Measurements from ENCODE around the gene ETV3. TPM values are rescaled to one million over a fixed set of nuclear protein-coding genes. Genes with fewer than 3 reads are reported as not detected.
A peak's percentile ranks its signal among the peaks of the same experiment; 100 is the strongest.

Gene ETV3
- total RNA-seq, 1 donor from 2014 or later, result 39.0 TPM

- Mint-ChIP-seq H3K9me3 (ENCODE audit: unreplicated experiment) (peaks cover 13% of the 10 kb centered on the region), H3K36me3 (ENCODE audit: unreplicated experiment) (no peaks in the 10 kb centered on the region), H3K27ac (ENCODE audit: unreplicated experiment) (peak overlapping the region; percentile 98), H3K4me1 (ENCODE audit: low read depth, unreplicated experiment) (peaks cover 11% of the 10 kb centered on the region), H3K27me3 (ENCODE audit: unreplicated experiment) (peaks cover 16% of the 10 kb centered on the region), H3K4me3 (ENCODE audit: unreplicated experiment) (peak overlapping the region; percentile 99)
- DNase-seq, result no peak
- TF ChIP-seq CTCF (IDR thresholded peaks at IDR 0.05; ENCODE audit: partially characterized antibody, unreplicated experiment), result no peak
These were observed 2.1 kb downstream of the ETV3 start for GRCh38 chr1:157136133-157136532.

- H3K36me3 Mint-ChIP-seq (ENCODE audit: unreplicated experiment), result no peaks in the 10 kb centered on the region
- no peak for TF ChIP-seq CTCF (IDR thresholded peaks at IDR 0.05; ENCODE audit: partially characterized antibody, unreplicated experiment)
- peaks cover 11% of the 10 kb centered on the region for H3K4me1 Mint-ChIP-seq (ENCODE audit: low read depth, unreplicated experiment)
- H3K9me3 Mint-ChIP-seq (ENCODE audit: unreplicated experiment), result peaks cover 13% of the 10 kb centered on the region
- H3K4me3 Mint-ChIP-seq (ENCODE audit: unreplicated experiment), result peak overlapping the region; percentile 99
- DNase-seq, result no peak
- peaks cover 16% of the 10 kb centered on the region for H3K27me3 Mint-ChIP-seq (ENCODE audit: unreplicated experiment)
- H3K27ac Mint-ChIP-seq (ENCODE audit: unreplicated experiment), result no peak overlapping the region
These were observed 2.5 kb downstream of the ETV3 start for GRCh38 chr1:157135646-157136045.

GRCh38 chr1:157135070-157135469 lies 3.1 kb downstream of the ETV3 start:
- H3K4me1 Mint-ChIP-seq (ENCODE audit: low read depth, unreplicated experiment), result peaks cover 11% of the 10 kb centered on the region
- no peak for TF ChIP-seq CTCF (IDR thresholded peaks at IDR 0.05; ENCODE audit: partially characterized antibody, unreplicated experiment)
- H3K36me3 Mint-ChIP-seq (ENCODE audit: unreplicated experiment), result no peaks in the 10 kb centered on the region
- no peak for DNase-seq
- no peak overlapping the region for H3K4me3 Mint-ChIP-seq (ENCODE audit: unreplicated experiment)
- peaks cover 16% of the 10 kb centered on the region for H3K27me3 Mint-ChIP-seq (ENCODE audit: unreplicated experiment)
- peaks cover 13% of the 10 kb centered on the region for H3K9me3 Mint-ChIP-seq (ENCODE audit: unreplicated experiment)
- H3K27ac Mint-ChIP-seq (ENCODE audit: unreplicated experiment), result no peak overlapping the region

- no peak for TF ChIP-seq CTCF (IDR thresholded peaks at IDR 0.05; ENCODE audit: partially characterized antibody, unreplicated experiment)
- H3K36me3 Mint-ChIP-seq (ENCODE audit: unreplicated experiment), result no peaks in the 10 kb centered on the region
- peaks cover 11% of the 10 kb centered on the region for H3K9me3 Mint-ChIP-seq (ENCODE audit: unreplicated experiment)
- peak overlapping the region; percentile 10 for H3K4me3 Mint-ChIP-seq (ENCODE audit: unreplicated experiment)
- peaks cover 11% of the 10 kb centered on the region for H3K4me1 Mint-ChIP-seq (ENCODE audit: low read depth, unreplicated experiment)
- no peak overlapping the region for H3K27ac Mint-ChIP-seq (ENCODE audit: unreplicated experiment)
- no peak for DNase-seq
- peaks cover 16% of the 10 kb centered on the region for H3K27me3 Mint-ChIP-seq (ENCODE audit: unreplicated experiment)
These were observed 3.8 kb downstream of the ETV3 start for GRCh38 chr1:157134442-157134841.

GRCh38 chr1:157133426-157133825 lies 4.8 kb downstream of the ETV3 start:
- peaks cover 11% of the 10 kb centered on the region for H3K9me3 Mint-ChIP-seq (ENCODE audit: unreplicated experiment)
- DNase-seq, result no peak
- H3K4me1 Mint-ChIP-seq (ENCODE audit: low read depth, unreplicated experiment), result peaks cover 8% of the 10 kb centered on the region
- H3K27me3 Mint-ChIP-seq (ENCODE audit: unreplicated experiment), result peaks cover 11% of the 10 kb centered on the region
- no peaks in the 10 kb centered on the region for H3K36me3 Mint-ChIP-seq (ENCODE audit: unreplicated experiment)
- TF ChIP-seq CTCF (IDR thresholded peaks at IDR 0.05; ENCODE audit: partially characterized antibody, unreplicated experiment), result no peak
- H3K4me3 Mint-ChIP-seq (ENCODE audit: unreplicated experiment), result no peak overlapping the region
- H3K27ac Mint-ChIP-seq (ENCODE audit: unreplicated experiment), result no peak overlapping the region
